GM11168 (cell line): Measurements from ENCODE around the gene LRRC43.

Source experiments
- in situ Hi-C: fragments of 300-500 bp; cut with MboI; formaldehyde crosslinking; loops from one replicate; pipeline ENCODE4 v1.12.0; 2022; ENCODE audit warnings: low sequenced_read_pairs; ENCODE audit not compliant: unreplicated experiment

The LRRC43 gene

GRCh38 chr12:122182887-122183587 lies at the start of gene LRRC43:
TSS of gene LRRC43 (plus strand) at chr12:122183123. CDS start at chr12:122183145, 22 bp downstream.
- in situ Hi-C loops: no loop called here

GRCh38 chr12:122133192-122133950 lies 49.6 kb upstream of the LRRC43 start:
- in situ Hi-C loops: loop anchor here (5.0 kb wide), 1 partner anchor 44 kb away; no protein-coding TSS in a partner anchor

- in situ Hi-C loops: no loop called here
These were observed 47.4 kb upstream of the LRRC43 start for GRCh38 chr12:122135437-122136031.

GRCh38 chr12:122137229-122137628 lies 45.7 kb upstream of the LRRC43 start:
- in situ Hi-C loops: no loop called here

GRCh38 chr12:122137681-122138080 lies 45.2 kb upstream of the LRRC43 start:
- in situ Hi-C loops: no loop called here

- in situ Hi-C loops: no loop called here
These were observed 44.7 kb upstream of the LRRC43 start for GRCh38 chr12:122138181-122138580.

GRCh38 chr12:122138616-122139015 lies 44.3 kb upstream of the LRRC43 start:
- in situ Hi-C loops: no loop called here

GRCh38 chr12:122139266-122139665 lies 43.7 kb upstream of the LRRC43 start:
- in situ Hi-C loops: no loop called here

GRCh38 chr12:122139941-122140340 lies 43.0 kb upstream of the LRRC43 start:
- in situ Hi-C loops: no loop called here

GRCh38 chr12:122140467-122141257 lies 42.3 kb upstream of the LRRC43 start:
- in situ Hi-C loops: no loop called here

- in situ Hi-C loops: no loop called here
These were observed 40.8 kb upstream of the LRRC43 start for GRCh38 chr12:122141911-122142725.

GRCh38 chr12:122142857-122143256 lies 40.1 kb upstream of the LRRC43 start:
- in situ Hi-C loops: no loop called here

- in situ Hi-C loops: no loop called here
These were observed 38.0 kb upstream of the LRRC43 start for GRCh38 chr12:122144885-122145284.

GRCh38 chr12:122145505-122146330 lies 37.2 kb upstream of the LRRC43 start:
- in situ Hi-C loops: no loop called here

GRCh38 chr12:122147514-122148290 lies 35.2 kb upstream of the LRRC43 start:
- in situ Hi-C loops: no loop called here

GRCh38 chr12:122148657-122149056 lies 34.3 kb upstream of the LRRC43 start:
- in situ Hi-C loops: no loop called here

GRCh38 chr12:122150127-122150681 lies 32.7 kb upstream of the LRRC43 start:
- in situ Hi-C loops: no loop called here

GRCh38 chr12:122152754-122153153 lies 30.2 kb upstream of the LRRC43 start:
- in situ Hi-C loops: no loop called here
